PC-9 (cell line): Measurements from ENCODE around the gene TMC8.

Source experiments
- CTCF ChIP-seq: fragments of 200-600 bp; sonication (generic); conservative IDR thresholded peaks from 2 replicates; pipeline ENCODE4 v1.6.1; 2017; ENCODE audit warnings: mixed run types, antibody characterized with exemption, mild to moderate bottlenecking, moderate library complexity
- EZH2 ChIP-seq: fragments of 200-600 bp; sonication (generic); IDR thresholded peaks from 2 replicates; pipeline ENCODE4 v1.8.0; 2017; ENCODE audit warnings: antibody characterized with exemption, low read depth

DNA sequence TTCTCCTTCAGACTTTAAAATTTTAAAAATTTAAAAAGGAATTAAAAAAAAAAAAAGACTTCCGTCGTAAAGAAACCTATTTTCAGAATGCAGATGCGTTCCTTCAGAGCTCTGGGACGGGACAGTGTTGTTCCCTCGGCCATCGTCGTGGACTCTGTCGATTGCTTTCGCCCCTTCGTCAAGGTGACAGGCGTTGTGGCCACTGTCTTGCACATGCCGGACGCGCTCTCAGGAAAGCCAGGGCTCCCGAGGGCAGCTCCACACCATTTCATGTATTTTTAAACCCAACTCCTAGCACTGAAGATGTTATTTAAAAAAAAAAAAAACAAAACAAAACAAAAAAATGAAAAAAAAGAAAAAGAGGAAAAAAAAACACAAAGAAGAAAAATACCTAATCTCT is 24.4 kb upstream of the TMC8 start:
- no peak for TF ChIP-seq CTCF
- no peak for TF ChIP-seq EZH2
